Posterior cingulate gyrus (tissue), 11 donors: ENCODE data around the gene TMEM52B.
A peak's percentile ranks its signal among the peaks of the same experiment; 100 is the strongest.

ENCODE experiments used
- DNase-seq, 10 donors: peaks; one replicate each; pipeline versions ENCODE4 v3.0.0 to v3.0.0-alpha.2; 2020 to 2021; ENCODE audit warnings: mixed read lengths in 3 of 10
- intact Hi-C: fragments of 100-400 bp; cut with DNase I; formaldehyde crosslinking; loops from one replicate; pipeline ENCODE4 v1.15.1; 2023

Gene TMEM52B

GRCh38 chr12:10235761-10236631 lies 57.2 kb downstream of the TMEM52B start:
- peak in 5 of 10 donors; percentile 38 to 88 (median 51) for DNase-seq
- intact Hi-C loops, result loop anchor here (2.0 to 5.0 kb wide), 3 partner anchors 91 to 516 kb away; no protein-coding TSS in a partner anchor

- intact Hi-C loops, result loop anchor here (2.0 to 5.0 kb wide), 3 partner anchors 91 to 516 kb away; no protein-coding TSS in a partner anchor
Observed at GRCh38 chr12:10236720-10237119, 57.9 kb downstream of the TMEM52B start.

GRCh38 chr12:10238526-10238925 lies 59.7 kb downstream of the TMEM52B start:
- intact Hi-C loops, result loop anchor here (5.0 kb wide), 2 partner anchors 89 to 514 kb away; no protein-coding TSS in a partner anchor

More at GRCh38 chr12:10236720-10237119, 57.9 kb downstream of the TMEM52B start:
- DNase-seq, result no peak

GRCh38 chr12:10241290-10241689 lies 62.5 kb downstream of the TMEM52B start:
- intact Hi-C loops, result no loop called here
- no peak for DNase-seq

More at GRCh38 chr12:10238526-10238925, 59.7 kb downstream of the TMEM52B start:
- DNase-seq, result no peak
